A549 (cell line): ENCODE measurements around the gene YIPF3. TPM values are rescaled to one million over a fixed set of nuclear protein-coding genes. Genes with fewer than 3 reads are reported as not detected.

Source experiments
- ATAC-seq, 2 experiments: fragments of 200-7000 bp in 1 of 2; fragments of >200 bp in 1 of 2; cut with Nextera tagmentation in 1 of 2; cut with Tn5 transposase in 1 of 2; 3 replicates each; pipeline versions ENCODE4 v1.8.0 to v1.9.1; 2018 to 2020; ENCODE audit warnings: mild to moderate bottlenecking in 1 of 2, moderate library complexity in 1 of 2
- CTCF ChIA-PET: fragments of 300-600 bp; sonication (Branson Sonifier 250); formaldehyde crosslinking; extraction: SDS; loops from one replicate; lab custom pipeline; 2021; ENCODE audit warnings: antibody characterized with exemption, inconsistent platforms; lab: Yijun Ruan, JAX
- POLR2A ChIA-PET: fragments of 350-600 bp; formaldehyde crosslinking; extraction: SDS; loops from one replicate; lab custom pipeline; 2021; ENCODE audit warnings: antibody characterized with exemption, inconsistent platforms; lab: Yijun Ruan, JAX
- DNase-seq, 2 experiments: peaks; one replicate each; pipeline versions ENCODE4 v3.0.0 to v3.0.0-alpha.2; 2011 to 2016; ENCODE audit warnings: low read depth in 1 of 2, low spot score in 1 of 2
- FAIRE-seq: peaks from 2 replicates; lab custom pipeline; 2011; peaks lifted over from hg19 to GRCh38; lab: Jason Lieb, UNC
- H3K27ac ChIP-seq, 2 experiments: fragments of >200 bp; sonication (Bioruptor Twin); formaldehyde crosslinking; 3 replicates each; pipeline ENCODE4 v1.5.1; 2016 to 2017
- H3K4me1 ChIP-seq: fragments of >200 bp; sonication (Bioruptor Twin); formaldehyde crosslinking; 3 replicates; pipeline ENCODE4 v1.6.1; 2016
- H3K4me2 ChIP-seq: fragments of >200 bp; sonication (Bioruptor Twin); formaldehyde crosslinking; 3 replicates; pipeline ENCODE4 v1.6.1; 2016
- H3K4me3 ChIP-seq: fragments of >200 bp; sonication (Bioruptor Twin); formaldehyde crosslinking; 3 replicates; pipeline ENCODE4 v1.5.1; 2016
- H3K9me3 ChIP-seq: fragments of >200 bp; sonication (Bioruptor Twin); formaldehyde crosslinking; 3 replicates; pipeline ENCODE4 v1.6.1; 2016
- BHLHE40 ChIP-seq: IDR thresholded peaks from 2 replicates; pipeline ENCODE4 v1.6.1; 2012; ENCODE audit warnings: low read depth, low read length, inconsistent platforms
- CEBPB ChIP-seq, 2 experiments: fragments of >200 bp in 1 of 2; sonication (Bioruptor Twin) in 1 of 2; formaldehyde crosslinking in 1 of 2; IDR thresholded peaks; 2 replicates each; pipeline ENCODE4 v1.6.1; 2012 to 2016
- CHD2 ChIP-seq: fragments of 150-350 bp; IDR thresholded peaks from 2 replicates; pipeline ENCODE4 v1.6.1; 2014; ENCODE audit warnings: low read length; ENCODE audit not compliant: partially characterized antibody
- CHD4 ChIP-seq: fragments of 200-600 bp; sonication (generic); IDR thresholded peaks from 2 replicates; pipeline ENCODE4 v1.6.1; 2016; ENCODE audit warnings: antibody characterized with exemption, mild to moderate bottlenecking, borderline replicate concordance
- CTCF ChIP-seq: fragments of >200 bp; sonication (Bioruptor Twin); formaldehyde crosslinking; IDR thresholded peaks from 3 replicates; pipeline ENCODE4 v1.5.1; 2016
- ELK1 ChIP-seq: fragments of 150-350 bp; IDR thresholded peaks from 2 replicates; pipeline ENCODE4 v1.6.1; 2014; ENCODE audit warnings: low read depth, mild to moderate bottlenecking, low read length
- ESRRA ChIP-seq: fragments of 150-350 bp; IDR thresholded peaks from 2 replicates; pipeline ENCODE4 v1.6.1; 2014; ENCODE audit warnings: mild to moderate bottlenecking, low read length, borderline replicate concordance
- FOSL2 ChIP-seq, 2 experiments: fragments of 450-650 bp in 1 of 2; fragments of >200 bp in 1 of 2; sonication (Bioruptor Twin) in 1 of 2; formaldehyde crosslinking; IDR thresholded peaks; 2 replicates each; pipeline versions ENCODE4 v1.5.0 to v1.6.1; 2016 to 2020; ENCODE audit warnings: mild to moderate bottlenecking in 1 of 2, moderate library complexity in 1 of 2
- FOXS1 ChIP-seq: fragments of 250-450 bp; sonication (Bioruptor Pico); IDR thresholded peaks from 2 replicates; pipeline ENCODE4 v1.5.0; 2020; ENCODE audit warnings: mild to moderate bottlenecking, moderate library complexity
- HES2 ChIP-seq: fragments of >200 bp; sonication (Bioruptor Twin); formaldehyde crosslinking; IDR thresholded peaks from 2 replicates; pipeline ENCODE4 v1.6.1; 2016
- HEYL ChIP-seq: fragments of 250-450 bp; sonication (Bioruptor Pico); IDR thresholded peaks from 2 replicates; pipeline ENCODE4 v1.8.0; 2021; ENCODE audit warnings: mild to moderate bottlenecking, moderate library complexity
- HMGXB4 ChIP-seq: fragments of 250-450 bp; sonication (Bioruptor Pico); IDR thresholded peaks from 2 replicates; pipeline ENCODE4 v1.5.0; 2021; ENCODE audit warnings: mild to moderate bottlenecking, moderate library complexity, borderline replicate concordance
- JUN ChIP-seq, 2 experiments: fragments of >200 bp; sonication (Bioruptor Twin); formaldehyde crosslinking; IDR thresholded peaks; 2 replicates in 1 of 2; 3 replicates in 1 of 2; pipeline ENCODE4 v1.6.1; 2016 to 2017
- JUNB ChIP-seq: fragments of >200 bp; sonication (Bioruptor Twin); formaldehyde crosslinking; IDR thresholded peaks from 2 replicates; pipeline ENCODE4 v1.6.1; 2016
- KDM1A ChIP-seq: fragments of 200-600 bp; sonication (generic); IDR thresholded peaks from 2 replicates; pipeline ENCODE4 v1.6.1; 2016; ENCODE audit warnings: low read depth, mild to moderate bottlenecking
- MAZ ChIP-seq: fragments of 150-350 bp; IDR thresholded peaks from 2 replicates; pipeline ENCODE4 v1.6.1; 2014; ENCODE audit warnings: antibody characterized with exemption, low read depth, low read length, borderline replicate concordance
- NFE2L2 ChIP-seq: fragments of 150-350 bp; conservative IDR thresholded peaks from 2 replicates; pipeline ENCODE4 v1.6.1; 2014; ENCODE audit warnings: low read length
- NPAS2 ChIP-seq: fragments of 250-450 bp; sonication (Bioruptor Pico); IDR thresholded peaks from 2 replicates; pipeline ENCODE4 v1.8.0; 2022; ENCODE audit warnings: mild to moderate bottlenecking, moderate library complexity, borderline replicate concordance
- NR3C1 ChIP-seq: fragments of >200 bp; sonication (Bioruptor Twin); formaldehyde crosslinking; IDR thresholded peaks from 3 replicates; pipeline ENCODE4 v1.6.1; 2017
- PHF8 ChIP-seq: fragments of 200-600 bp; sonication (generic); IDR thresholded peaks from 2 replicates; pipeline ENCODE4 v1.6.1; 2016; ENCODE audit warnings: low read depth, mild to moderate bottlenecking, antibody characterized with exemption, moderate library complexity, borderline replicate concordance
- RARB ChIP-seq: fragments of 250-450 bp; sonication (Bioruptor Pico); IDR thresholded peaks from 2 replicates; pipeline ENCODE4 v1.8.0; 2021; ENCODE audit warnings: mild to moderate bottlenecking, moderate library complexity
- REST ChIP-seq: fragments of 200-600 bp; sonication (generic); IDR thresholded peaks from 2 replicates; pipeline ENCODE4 v1.6.1; 2016; ENCODE audit warnings: antibody characterized with exemption, mild to moderate bottlenecking, moderate library complexity
- ZSCAN20 ChIP-seq: fragments of 250-450 bp; sonication (Bioruptor Pico); IDR thresholded peaks from 2 replicates; pipeline ENCODE4 v1.8.0; 2022; ENCODE audit warnings: mild to moderate bottlenecking, moderate library complexity
- WGBS: methylation state at CpG from one replicate; pipeline ENCODE4 v1.1.6; 2017; ENCODE audit errors: missing lambda C conversion rate; 5-methylcytosine and 5-hydroxymethylcytosine counted together
- polyA plus RNA-seq, 4 experiments: library from polyadenylated mRNA; depleted of rRNA in 3 of 4; stranded (reverse); fragments of >200 nt; fragmentation: RNase III in 1 of 4; extraction: RNeasy Plus Mini Kit Qiagen cat#74134 plus additional on column Dnase treatment in 1 of 4; gene quantifications; 2 replicates in 3 of 4; 3 replicates in 1 of 4; pipeline ENCODE4 v1.2.3, GENCODE V29; 2011 to 2017
- TF ChIP-seq, protein P1 (sequence below): IDR thresholded peaks from 2 replicates; pipeline ENCODE4 v1.6.1; 2012

The YIPF3 gene
- polyA plus RNA-seq, 2 of the 4 experiments (the other 2 are of a cell fraction): 63.4 to 108 TPM

GRCh38 chr6:43497689-43498088 lies 19.0 kb downstream of the YIPF3 start:
- H3K4me1 ChIP-seq: peaks cover 16% of the 10 kb centered on the region
- no peak overlapping the region for H3K4me2 ChIP-seq
- no peak overlapping the region for H3K4me3 ChIP-seq
- no peak overlapping the region for H3K27ac ChIP-seq
- DNase-seq (no peak), ATAC-seq (no peak), FAIRE-seq (no peak)
- ChIA-PET POLR2A (no interaction called here), CTCF (interaction anchor here (0.6 to 7.1 kb wide), 6 partner anchors 10 to 269 kb away, joined by 3 to 79 read pairs (median 5); partner anchors contain the start of genes DLK2 and LRRC73)
- TF ChIP-seq FOSL2 (IDR thresholded peaks at IDR 0.05): no peak
- no peak for TF ChIP-seq FOSL2 (CRISPR knock-in tag; IDR thresholded peaks at IDR 0.05)
- no peak for TF ChIP-seq NFE2L2
- TF ChIP-seq HES2: no peak
- TF ChIP-seq ELK1: no peak
- no peak for TF ChIP-seq CTCF
- TF ChIP-seq CHD2: no peak
- TF ChIP-seq, protein P1, sequence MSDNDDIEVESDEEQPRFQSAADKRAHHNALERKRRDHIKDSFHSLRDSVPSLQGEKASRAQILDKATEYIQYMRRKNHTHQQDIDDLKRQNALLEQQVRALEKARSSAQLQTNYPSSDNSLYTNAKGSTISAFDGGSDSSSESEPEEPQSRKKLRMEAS: no peak
- TF ChIP-seq ZSCAN20: no peak
- TF ChIP-seq NR3C1: no peak
- TF ChIP-seq NPAS2 (CRISPR knock-in tag): no peak
- TF ChIP-seq HMGXB4 (CRISPR knock-in tag): no peak
- TF ChIP-seq CEBPB (IDR thresholded peaks at IDR 0.05): no peak
- no peak for TF ChIP-seq PHF8
- WGBS: 94% methylated on average over 10 of the region's 12 CpGs
- H3K9me3 ChIP-seq: no peaks in the 10 kb centered on the region

DNA sequence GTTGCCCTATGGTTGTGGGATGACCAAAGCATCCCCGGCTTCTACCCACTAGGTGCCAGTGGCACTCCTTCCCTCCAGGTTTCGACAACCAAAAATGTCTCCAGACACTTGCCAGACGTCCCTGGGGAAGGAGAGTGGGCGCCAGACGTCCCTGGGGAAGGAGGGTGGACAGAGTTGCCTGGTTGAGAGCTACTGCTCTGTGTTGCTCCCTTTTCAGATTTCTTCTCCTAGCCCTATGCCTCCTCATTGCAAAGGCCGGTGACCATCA lies 19.7 kb downstream of the YIPF3 start:
- DNase-seq: no peak
- peaks cover 16% of the 10 kb centered on the region for H3K4me1 ChIP-seq
- no peak overlapping the region for H3K4me3 ChIP-seq
- CTCF ChIA-PET: interaction anchor here (1.0 to 7.1 kb wide), 7 partner anchors 10 to 268 kb away, joined by 3 to 79 read pairs (median 5); partner anchors contain the start of genes DLK2 and LRRC73
- WGBS: 88% methylated on average over 6 of the region's 6 CpGs
- no peaks in the 10 kb centered on the region for H3K9me3 ChIP-seq
- TF ChIP-seq CEBPB (IDR thresholded peaks at IDR 0.05) (no peak), ESRRA (no peak), HEYL (CRISPR knock-in tag) (no peak), JUNB (no peak), RARB (CRISPR knock-in tag) (no peak), JUN (IDR thresholded peaks at IDR 0.05) (no peak), NR3C1 (no peak), BHLHE40 (no peak), REST (no peak), CTCF (no peak), CHD4 (no peak), ZSCAN20 (no peak), MAZ (no peak), FOXS1 (CRISPR knock-in tag) (no peak), KDM1A (no peak), CHD2 (no peak)
- TF ChIP-seq, all 56 proteins: peak for 0
- no peak overlapping the region for H3K27ac ChIP-seq
- ATAC-seq (no peak), FAIRE-seq (no peak)
- H3K4me2 ChIP-seq: no peak overlapping the region
- POLR2A ChIA-PET: no interaction called here
